Muscle of leg (tissue), 11 donors: Measurements from ENCODE around the gene CACNA1C. TPM values are rescaled to one million over a fixed set of nuclear protein-coding genes. Genes with fewer than 3 reads are reported as not detected.
A peak's percentile ranks its signal among the peaks of the same experiment; 100 is the strongest.
"Not testable (repeated sequence)": the region's sequence is repeated elsewhere in the genome, so short reads cannot be mapped to it uniquely, and the experiment has no call there.

Experiments used
- DNase-seq: peaks from one replicate; pipeline ENCODE4 v3.0.0; 2013
- H3K27ac ChIP-seq: one replicate; pipeline ENCODE4 v1.5.1; 2013; ENCODE audit warnings: mild to moderate bottlenecking, low read length, control low read depth
- H3K27me3 ChIP-seq: one replicate; pipeline ENCODE4 v1.6.1; 2013; ENCODE audit warnings: low read length; ENCODE audit not compliant: control insufficient read depth, insufficient read depth
- H3K36me3 ChIP-seq: one replicate; pipeline ENCODE4 v1.6.1; 2013; ENCODE audit warnings: low read length; ENCODE audit not compliant: control insufficient read depth, insufficient read depth
- H3K4me1 ChIP-seq: one replicate; pipeline ENCODE4 v1.6.1; 2013; ENCODE audit warnings: low read length; ENCODE audit not compliant: control insufficient read depth, insufficient read depth
- H3K4me3 ChIP-seq: one replicate; pipeline ENCODE4 v1.5.1; 2013; ENCODE audit warnings: low read length, control low read depth
- H3K9me3 ChIP-seq: replicated peaks from 2 replicates; pipeline ENCODE4 v1.6.1; 2013; ENCODE audit warnings: low read depth, low read length; ENCODE audit not compliant: control insufficient read depth
- WGBS: methylation state at CpG from one replicate; pipeline ENCODE4 v1.1.5; 2013; ENCODE audit warnings: missing lambda C conversion rate; ENCODE audit not compliant: insufficient coverage; 5-methylcytosine and 5-hydroxymethylcytosine counted together
- polyA plus RNA-seq, 8 donors: library from polyadenylated mRNA; unstranded; fragments of 120-200 nt; gene quantifications; one replicate each; pipeline versions ENCODE4 v1.2.1 to v1.2.3, GENCODE V29; 2013; ENCODE audit warnings: inconsistent platforms in 1 of 8, low replicate concordance in 1 of 8; ENCODE audit not compliant: insufficient read length in 8 of 8, insufficient read depth in 1 of 8
- total RNA-seq: library from RNA; stranded (reverse); fragments of 120-200 nt; gene quantifications from one replicate; pipeline ENCODE4 v1.2.4, GENCODE V29; 2013

The CACNA1C gene
- total and polyA plus RNA-seq, 9 donors: 1.9 to 4.3 (median 3.6) TPM

GRCh38 chr12:2484141-2484776, 431.5 kb downstream of the CACNA1C start:
- Histone ChIP-seq H3K36me3 (no peaks in the 10 kb centered on the region), H3K27me3 (peaks cover 5% of the 10 kb centered on the region), H3K27ac (no peak overlapping the region), H3K9me3 (no peaks in the 10 kb centered on the region), H3K4me3 (no peak overlapping the region), H3K4me1 (no peaks in the 10 kb centered on the region)
- WGBS: 72% methylated on average over 7 of the region's 13 CpGs
- no peak for DNase-seq

DNA sequence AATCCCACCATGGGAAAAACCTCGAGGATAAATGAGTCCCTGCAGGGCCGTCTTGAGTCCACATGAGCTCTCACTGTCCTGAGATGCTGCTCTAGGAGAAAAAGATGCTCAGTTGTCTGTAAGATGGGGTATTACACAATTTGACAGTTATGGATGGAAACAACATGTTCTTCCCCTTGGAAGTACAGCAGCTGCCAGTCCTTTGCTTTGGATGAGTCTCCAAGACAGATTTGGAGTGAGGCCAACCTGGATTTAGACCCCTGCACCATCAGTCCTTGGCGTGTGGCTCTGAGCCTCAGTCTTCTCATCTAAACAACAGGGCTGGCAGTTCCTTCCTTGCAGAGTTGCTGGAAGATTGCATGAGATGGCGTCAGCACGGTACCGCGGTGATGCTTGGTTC, 432.9 kb downstream of the CACNA1C start:
- H3K36me3 ChIP-seq: no peaks in the 10 kb centered on the region
- 81% methylated on average over 7 of the region's 7 CpGs for WGBS
- DNase-seq: no peak
- H3K27me3 ChIP-seq: peaks cover 5% of the 10 kb centered on the region
- no peaks in the 10 kb centered on the region for H3K9me3 ChIP-seq
- H3K4me3 ChIP-seq: no peak overlapping the region
- H3K4me1 ChIP-seq: no peaks in the 10 kb centered on the region
- H3K27ac ChIP-seq: no peak overlapping the region

DNA sequence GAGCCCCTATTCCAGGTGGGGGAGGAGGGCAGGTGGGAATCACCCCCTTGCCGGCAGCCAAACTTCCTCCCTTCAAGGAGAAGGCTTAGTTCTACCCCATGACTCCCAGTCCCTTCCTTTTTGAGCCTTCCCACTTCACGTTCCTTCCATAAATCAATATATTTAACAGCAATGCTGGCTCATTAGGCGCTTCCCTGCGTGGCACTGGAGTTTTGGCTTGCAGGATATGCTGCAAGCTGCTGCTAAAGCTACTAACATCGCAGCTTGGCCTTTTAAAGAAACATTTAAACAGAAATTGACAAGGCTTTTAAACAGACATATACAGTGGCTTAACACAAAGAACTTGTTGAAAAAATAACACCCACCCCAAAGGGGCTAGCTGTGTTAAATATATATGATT, 434.0 kb downstream of the CACNA1C start:
- Histone ChIP-seq H3K4me1 (no peaks in the 10 kb centered on the region), H3K36me3 (no peaks in the 10 kb centered on the region), H3K27ac (no peak overlapping the region), H3K9me3 (no peaks in the 10 kb centered on the region), H3K4me3 (no peak overlapping the region), H3K27me3 (peaks cover 8% of the 10 kb centered on the region)
- peak; percentile 18 for DNase-seq
- WGBS: 82% methylated on average over 4 of the region's 5 CpGs

- DNase-seq: no peak
- no CpG with 5 or more reads among the region's 5 CpGs for WGBS
- Histone ChIP-seq H3K4me1 (peaks cover 1% of the 10 kb centered on the region), H3K9me3 (no peaks in the 10 kb centered on the region), H3K27ac (no peak overlapping the region), H3K36me3 (no peaks in the 10 kb centered on the region), H3K4me3 (no peak overlapping the region), H3K27me3 (peaks cover 8% of the 10 kb centered on the region)
Measured at GRCh38 chr12:2487278-2487677, 434.5 kb downstream of the CACNA1C start.

GRCh38 chr12:2488131-2488530, 435.3 kb downstream of the CACNA1C start:
- WGBS: 90% methylated on average over 7 of the region's 10 CpGs
- Histone ChIP-seq H3K36me3 (no peaks in the 10 kb centered on the region), H3K27me3 (peaks cover 6% of the 10 kb centered on the region), H3K4me3 (no peak overlapping the region), H3K4me1 (peaks cover 3% of the 10 kb centered on the region), H3K27ac (no peak overlapping the region), H3K9me3 (no peaks in the 10 kb centered on the region)
- no peak for DNase-seq

- Histone ChIP-seq H3K27ac (no peak overlapping the region), H3K4me1 (peaks cover 3% of the 10 kb centered on the region), H3K36me3 (no peaks in the 10 kb centered on the region), H3K27me3 (peaks cover 6% of the 10 kb centered on the region), H3K9me3 (no peaks in the 10 kb centered on the region), H3K4me3 (no peak overlapping the region)
- no peak for DNase-seq
- WGBS: 70% methylated on average over 2 of the region's 7 CpGs
Measured at GRCh38 chr12:2488596-2488995, 435.8 kb downstream of the CACNA1C start.

GRCh38 chr12:2489275-2489674, 436.5 kb downstream of the CACNA1C start:
- peaks cover 6% of the 10 kb centered on the region for H3K4me1 ChIP-seq
- no peak overlapping the region for H3K4me3 ChIP-seq
- H3K36me3 ChIP-seq: no peaks in the 10 kb centered on the region
- no peaks in the 10 kb centered on the region for H3K9me3 ChIP-seq
- peaks cover 6% of the 10 kb centered on the region for H3K27me3 ChIP-seq
- 65% methylated on average over 8 of the region's 9 CpGs for WGBS
- no peak overlapping the region for H3K27ac ChIP-seq
- DNase-seq: no peak

DNA sequence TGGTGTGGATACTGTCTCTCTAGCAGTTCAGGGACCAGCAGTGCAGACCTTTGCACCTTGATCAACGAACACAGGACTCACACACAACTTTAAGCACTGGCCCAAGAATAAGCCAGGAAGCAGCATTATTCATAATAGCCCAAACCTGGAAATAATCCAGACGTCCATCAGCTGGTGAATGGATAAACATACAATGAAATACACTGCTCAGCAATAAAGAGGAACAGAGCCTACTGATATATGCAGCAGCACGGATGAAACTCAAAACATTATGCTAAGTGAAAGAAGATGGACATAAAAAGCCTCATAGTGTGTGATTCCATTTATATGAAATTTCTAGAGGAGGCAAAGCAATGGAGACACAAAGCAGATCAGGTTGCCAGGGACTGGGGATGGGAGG, 438.0 kb downstream of the CACNA1C start:
- DNase-seq: peak; percentile 23
- Histone ChIP-seq H3K9me3 (no peaks in the 10 kb centered on the region), H3K4me1 (peaks cover 19% of the 10 kb centered on the region), H3K27ac (peak overlapping the region; percentile 31), H3K27me3 (peaks cover 4% of the 10 kb centered on the region), H3K4me3 (no peak overlapping the region), H3K36me3 (no peaks in the 10 kb centered on the region)
- WGBS: no CpG with 5 or more reads among the region's 3 CpGs

DNA sequence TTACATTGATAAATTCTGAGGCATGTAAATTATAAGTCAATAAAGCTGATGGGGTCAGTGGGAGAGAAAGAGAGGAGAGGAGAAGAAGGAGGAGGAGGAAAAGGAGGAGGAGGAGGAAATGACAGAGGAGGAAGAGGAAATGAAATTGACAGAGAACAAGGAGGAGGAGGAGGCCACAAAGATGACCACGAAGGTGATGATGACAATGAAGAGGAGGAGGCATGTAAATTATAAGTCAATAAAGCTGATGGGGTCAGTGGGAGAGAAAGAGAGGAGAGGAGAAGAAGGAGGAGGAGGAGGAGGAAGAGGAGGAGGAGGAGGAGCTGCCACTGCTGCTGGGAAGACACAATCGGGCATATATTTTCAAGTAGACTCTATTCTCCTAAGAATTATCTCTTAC, 438.6 kb downstream of the CACNA1C start:
- not testable (repeated sequence) for H3K4me3 ChIP-seq, DNase-seq, H3K9me3 ChIP-seq, H3K27ac ChIP-seq, H3K27me3 ChIP-seq, H3K36me3 ChIP-seq
- H3K4me1 ChIP-seq: peaks cover 22% of the 10 kb centered on the region
- WGBS: 22% methylated on average over 1 of the region's 2 CpGs

DNA sequence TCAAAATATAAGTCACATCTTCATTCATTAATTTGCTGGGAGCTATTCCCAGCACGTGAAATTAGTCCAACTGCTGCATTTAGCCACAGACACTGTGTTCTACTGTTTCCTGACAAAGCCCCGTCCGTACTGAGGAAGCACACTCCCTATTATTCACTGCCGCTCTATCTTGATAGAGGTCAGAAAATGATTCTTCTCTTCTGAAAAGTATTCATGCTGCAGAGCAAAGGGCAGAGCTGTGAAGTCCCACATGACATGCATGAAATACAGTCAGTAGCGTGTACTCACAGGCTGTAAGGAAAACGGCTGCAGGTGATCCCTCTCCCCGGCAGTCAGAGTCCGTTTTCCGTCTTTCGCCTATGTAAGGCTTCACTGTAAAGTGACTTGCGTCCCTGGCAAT, 439.4 kb downstream of the CACNA1C start:
- no peak for DNase-seq
- Histone ChIP-seq H3K4me3 (no peak overlapping the region), H3K9me3 (no peaks in the 10 kb centered on the region), H3K27me3 (peaks cover 4% of the 10 kb centered on the region), H3K27ac (no peak overlapping the region), H3K4me1 (peaks cover 24% of the 10 kb centered on the region), H3K36me3 (no peaks in the 10 kb centered on the region)
- WGBS: 36% methylated on average over 2 of the region's 11 CpGs

DNA sequence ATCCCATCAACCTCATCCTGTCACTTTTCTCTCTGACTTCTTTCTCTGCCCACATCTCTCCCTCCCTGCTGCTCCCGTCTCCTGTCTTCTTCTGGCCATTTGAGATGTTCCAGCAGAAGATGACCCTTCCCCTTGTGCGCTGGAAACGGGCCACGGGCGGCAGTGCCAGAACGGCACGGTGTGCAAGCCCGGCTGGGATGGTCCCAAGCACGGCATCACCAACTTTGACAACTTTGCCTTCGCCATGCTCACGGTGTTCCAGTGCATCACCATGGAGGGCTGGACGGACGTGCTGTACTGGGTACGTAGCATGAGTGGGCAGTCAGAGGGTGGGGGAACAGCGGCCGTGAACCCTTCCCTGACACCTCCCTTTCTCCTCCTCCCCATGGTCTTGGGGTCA, 440.3 kb downstream of the CACNA1C start:
- no peak for DNase-seq
- Histone ChIP-seq H3K27me3 (peaks cover 4% of the 10 kb centered on the region), H3K4me3 (no peak overlapping the region), H3K9me3 (no peaks in the 10 kb centered on the region), H3K4me1 (peaks cover 24% of the 10 kb centered on the region), H3K36me3 (no peaks in the 10 kb centered on the region), H3K27ac (no peak overlapping the region)
- WGBS: 97% methylated on average over 9 of the region's 16 CpGs
